SK-N-SH (cell line): ENCODE data around the gene EGLN3. TPM values are rescaled to one million over a fixed set of nuclear protein-coding genes. Genes with fewer than 3 reads are reported as not detected.
A peak's percentile ranks its signal among the peaks of the same experiment; 100 is the strongest.

ENCODE experiments used
- CTCF ChIA-PET: fragments of 300-600, 350-600 bp; formaldehyde crosslinking; extraction: SDS; loops from one replicate; lab custom pipeline; 2021; lab: Yijun Ruan, JAX
- POLR2A ChIA-PET: fragments of 350-600 bp; sonication (Branson Sonifier 250); formaldehyde crosslinking; extraction: SDS; loops from one replicate; lab custom pipeline; 2020; ENCODE audit warnings: antibody characterized with exemption, inconsistent platforms; lab: Yijun Ruan, JAX
- DNase-seq: peaks from one replicate; pipeline ENCODE4 v3.0.0; 2012
- H2AFZ ChIP-seq: fragments of 200-600 bp; sonication (generic); 2 replicates; pipeline ENCODE4 v1.8.1; 2016; ENCODE audit warnings: antibody characterized with exemption, mild to moderate bottlenecking, low read depth
- H3F3A ChIP-seq: fragments of 200-600 bp; sonication (generic); replicated peaks from 2 replicates; pipeline ENCODE3; 2016; ENCODE audit warnings: antibody characterized with exemption, mild to moderate bottlenecking; ENCODE audit not compliant: insufficient read depth
- H3K27ac ChIP-seq, 2 experiments: fragments of 200-500 bp in 1 of 2; fragments of 200-600 bp in 1 of 2; sonication (Bioruptor generic) in 1 of 2; sonication (generic), shearing (Covaris generic) in 1 of 2; 2 replicates each; pipeline versions ENCODE4 v1.5.1 to v1.6.1; 2014 to 2016; ENCODE audit warnings: low read depth in 2 of 2, inconsistent platforms in 1 of 2, low read length in 1 of 2, mild to moderate bottlenecking in 1 of 2, mixed read lengths in 1 of 2
- H3K27me3 ChIP-seq: fragments of 200-600 bp; sonication (generic), shearing (Covaris generic); 2 replicates; pipeline ENCODE4 v1.6.1; 2016; ENCODE audit warnings: mixed run types; ENCODE audit not compliant: insufficient read depth
- H3K36me3 ChIP-seq, 2 experiments: fragments of 200-500 bp in 1 of 2; fragments of 200-600 bp in 1 of 2; sonication (Bioruptor generic) in 1 of 2; sonication (generic) in 1 of 2; replicated peaks in 1 of 2; 2 replicates each; pipeline versions ENCODE3 to v1.5.1; 2014 to 2016; ENCODE audit warnings: low read length in 1 of 2, mild to moderate bottlenecking in 1 of 2; ENCODE audit not compliant: insufficient read depth in 2 of 2, control insufficient read depth in 1 of 2
- H3K4me1 ChIP-seq, 2 experiments: fragments of 200-500 bp in 1 of 2; fragments of 200-600 bp in 1 of 2; sonication (Bioruptor generic) in 1 of 2; sonication (generic), shearing (Covaris generic) in 1 of 2; 2 replicates each; pipeline versions ENCODE4 v1.5.1 to v1.6.1; 2014 to 2016; ENCODE audit warnings: low read depth in 1 of 2, low read length in 1 of 2, mixed run types in 1 of 2; ENCODE audit not compliant: insufficient read depth in 2 of 2, control insufficient read depth in 1 of 2
- H3K4me2 ChIP-seq: fragments of 200-600 bp; sonication (generic), shearing (Covaris generic); 2 replicates; pipeline ENCODE4 v1.6.1; 2017; ENCODE audit warnings: mixed run types
- H3K4me3 ChIP-seq, 2 experiments: fragments of 200-500 bp in 1 of 2; fragments of 200-600 bp in 1 of 2; sonication (Bioruptor generic) in 1 of 2; sonication (generic), shearing (Covaris generic) in 1 of 2; 2 replicates each; pipeline versions ENCODE4 v1.5.1 to v1.8.1; 2014 to 2016; ENCODE audit warnings: low read depth in 2 of 2, inconsistent platforms in 1 of 2, low read length in 1 of 2, mild to moderate bottlenecking in 1 of 2, mixed read lengths in 1 of 2, moderate library complexity in 1 of 2
- H3K79me2 ChIP-seq: fragments of 200-600 bp; sonication (generic); 2 replicates; pipeline ENCODE4 v1.8.1; 2017; ENCODE audit warnings: mild to moderate bottlenecking; ENCODE audit not compliant: insufficient read depth
- H3K9ac ChIP-seq: fragments of 200-600 bp; sonication (generic); 2 replicates; pipeline ENCODE4 v1.6.1; 2017; ENCODE audit warnings: mixed run types
- H3K9me2 ChIP-seq: fragments of 200-600 bp; sonication (generic); 2 replicates; pipeline ENCODE4 v1.6.1; 2017; ENCODE audit warnings: mixed run types
- H3K9me3 ChIP-seq: fragments of 200-600 bp; sonication (generic); 2 replicates; pipeline ENCODE4 v1.6.1; 2017; ENCODE audit warnings: mixed run types, mild to moderate bottlenecking, moderate library complexity
- H4K20me1 ChIP-seq: fragments of 200-600 bp; sonication (generic); 2 replicates; pipeline ENCODE4 v1.6.1; 2017; ENCODE audit warnings: mild to moderate bottlenecking, mixed run types; ENCODE audit not compliant: insufficient read depth
- CHD2 ChIP-seq: fragments of 150-350 bp; IDR thresholded peaks from 2 replicates; pipeline ENCODE4 v1.6.1; 2018; ENCODE audit warnings: low read length; ENCODE audit not compliant: partially characterized antibody
- ELF1 ChIP-seq: IDR thresholded peaks from 2 replicates; pipeline ENCODE4 v1.4.0; 2012
- EZH2phosphoT487 ChIP-seq: fragments of 200-600 bp; sonication (generic); IDR thresholded peaks from 2 replicates; pipeline ENCODE4 v1.6.1; 2017; ENCODE audit warnings: low read depth, mixed run types, mild to moderate bottlenecking, antibody characterized with exemption, moderate library complexity, borderline replicate concordance
- FOSL2 ChIP-seq: IDR thresholded peaks from 2 replicates; pipeline ENCODE4 v1.4.0; 2012; ENCODE audit warnings: low read depth, mild to moderate bottlenecking, moderate library complexity, borderline replicate concordance
- FOXJ3 ChIP-seq: sonication (generic); formaldehyde crosslinking; IDR thresholded peaks from 2 replicates; pipeline ENCODE4 v1.5.1; 2020; ENCODE audit warnings: mild to moderate bottlenecking, missing genetic modification reagents
- FOXM1 ChIP-seq: IDR thresholded peaks from 2 replicates; pipeline ENCODE4 v1.4.0; 2012; ENCODE audit warnings: low read depth, mild to moderate bottlenecking
- GABPA ChIP-seq: IDR thresholded peaks from 2 replicates; pipeline ENCODE4 v1.4.0; 2012; ENCODE audit warnings: low read depth, mild to moderate bottlenecking
- GATA2 ChIP-seq: sonication (generic); formaldehyde crosslinking; IDR thresholded peaks from 2 replicates; pipeline ENCODE4 v1.5.0; 2020; ENCODE audit warnings: mild to moderate bottlenecking, missing genetic modification reagents
- IRF3 ChIP-seq: fragments of 150-350 bp; IDR thresholded peaks from 2 replicates; pipeline ENCODE4 v1.6.1; 2016; ENCODE audit warnings: mild to moderate bottlenecking, low read depth, low read length
- JUND ChIP-seq: IDR thresholded peaks from 2 replicates; pipeline ENCODE4 v1.4.0; 2012
- MAX ChIP-seq: IDR thresholded peaks from 2 replicates; pipeline ENCODE4 v1.4.0; 2012; ENCODE audit warnings: low read depth
- POLR2AphosphoS5 ChIP-seq: IDR thresholded peaks from 2 replicates; pipeline ENCODE4 v1.6.1; 2012; ENCODE audit warnings: low read depth, low read length
- RAD21 ChIP-seq: IDR thresholded peaks from 2 replicates; pipeline ENCODE4 v1.6.1; 2012; ENCODE audit warnings: mild to moderate bottlenecking, low read length
- REST ChIP-seq: IDR thresholded peaks from 2 replicates; pipeline ENCODE4 v1.6.1; 2012; ENCODE audit warnings: mild to moderate bottlenecking, low read depth, low read length, moderate library complexity
- RFX5 ChIP-seq: IDR thresholded peaks from 2 replicates; pipeline ENCODE4 v1.6.1; 2012; ENCODE audit warnings: mild to moderate bottlenecking, improper control_type of control experiment, low read length
- RXRA ChIP-seq: IDR thresholded peaks from 2 replicates; pipeline ENCODE4 v1.4.0; 2012; ENCODE audit warnings: low read depth, mild to moderate bottlenecking, borderline replicate concordance
- SIN3A ChIP-seq: IDR thresholded peaks from 2 replicates; pipeline ENCODE4 v1.6.1; 2012; ENCODE audit warnings: low read depth, mild to moderate bottlenecking, low read length, moderate library complexity, borderline replicate concordance
- SMC3 ChIP-seq: IDR thresholded peaks from 2 replicates; pipeline ENCODE4 v1.6.1; 2012; ENCODE audit warnings: low read depth, low read length, improper control_type of control experiment
- TEAD4 ChIP-seq: IDR thresholded peaks from 2 replicates; pipeline ENCODE4 v1.4.0; 2012; ENCODE audit warnings: mild to moderate bottlenecking, borderline replicate concordance; ENCODE audit not compliant: insufficient read depth
- USF1 ChIP-seq: IDR thresholded peaks from 2 replicates; pipeline ENCODE4 v1.4.0; 2012; ENCODE audit warnings: low read depth, borderline replicate concordance
- YY1 ChIP-seq: IDR thresholded peaks from 2 replicates; pipeline ENCODE4 v1.4.0; 2012; ENCODE audit warnings: low read depth, mild to moderate bottlenecking
- WGBS: methylation state at CpG from one replicate; pipeline ENCODE4 v1.1.6; 2017; ENCODE audit warnings: low lambda C conversion rate; 5-methylcytosine and 5-hydroxymethylcytosine counted together
- polyA plus RNA-seq, 3 experiments: library from polyadenylated mRNA; depleted of rRNA; stranded (reverse); fragments of >200 nt; gene quantifications; 2 replicates each; pipeline ENCODE4 v1.2.3, GENCODE V29; 2012

EGLN3 gene
- polyA plus RNA-seq, 1 of the 3 experiments (the other 2 are of a cell fraction): 0.31 TPM

- TF ChIP-seq MAX (no peak), RXRA (no peak), RAD21 (no peak), FOXJ3 (CRISPR knock-in tag) (no peak), SMC3 (no peak), RFX5 (no peak), USF1 (no peak), GATA2 (CRISPR knock-in tag) (no peak), REST (no peak), ELF1 (no peak), POLR2AphosphoS5 (no peak), FOSL2 (no peak)
- no peak for DNase-seq
- Histone ChIP-seq H3K79me2 (no peaks in the 10 kb centered on the region), H2AFZ (no peak overlapping the region), H3K4me3 (no peak overlapping the region), H3K4me2 (no peak overlapping the region), H3F3A (no peaks in the 10 kb centered on the region), H3K27me3 (no peaks in the 10 kb centered on the region), H3K4me1 (peaks cover 0 to 11% of the 10 kb centered on the region in 2 experiments; a peak in 2 of 4 replicates), H3K9ac (no peak overlapping the region), H3K27ac (peak overlapping the region in 1 of 2 experiments; percentile 39; a peak in 2 of 4 replicates), H3K9me2 (no peaks in the 10 kb centered on the region), H3K9me3 (no peaks in the 10 kb centered on the region), H4K20me1 (no peaks in the 10 kb centered on the region), H3K36me3 (no peaks in the 10 kb centered on the region)
- WGBS: 66% methylated on average over 3 of the region's 3 CpGs
- ChIA-PET CTCF (interaction anchor here (0.8 to 1.1 kb wide), 3 partner anchors 17 to 174 kb away, joined by 3 read pairs; partner anchors contain the start of gene EGLN3), POLR2A (interaction anchor here (1.0 kb wide), 1 partner anchor 136 kb away, joined by 4 read pairs; no protein-coding TSS in a partner anchor)
Observed at GRCh38 chr14:33924566-33925100, 26.2 kb downstream of the EGLN3 start.

GRCh38 chr14:33922125-33922524 is 28.7 kb downstream of the EGLN3 start:
- Histone ChIP-seq H3K27me3 (no peaks in the 10 kb centered on the region), H3K4me1 (peaks cover 1 to 13% of the 10 kb centered on the region in 2 experiments; a peak in 3 of 4 replicates), H3K36me3 (no peaks in the 10 kb centered on the region), H3K9ac (no peak overlapping the region), H3K4me2 (no peak overlapping the region), H4K20me1 (no peaks in the 10 kb centered on the region), H3F3A (no peaks in the 10 kb centered on the region), H3K4me3 (no peak overlapping the region), H3K9me3 (no peaks in the 10 kb centered on the region), H3K9me2 (no peaks in the 10 kb centered on the region), H3K27ac (no peak overlapping the region), H3K79me2 (no peaks in the 10 kb centered on the region)
- CTCF ChIA-PET: interaction anchor here (1.0 kb wide), 1 partner anchor 14 kb away, joined by 3 read pairs; no protein-coding TSS in a partner anchor
- POLR2A ChIA-PET: no interaction called here
- no peak for DNase-seq
- WGBS: 81% methylated on average over 4 of the region's 4 CpGs
- TF ChIP-seq RFX5 (no peak), FOXM1 (no peak), IRF3 (no peak), JUND (no peak), GABPA (no peak), TEAD4 (no peak), GATA2 (CRISPR knock-in tag) (no peak), SIN3A (no peak), USF1 (no peak), RAD21 (no peak), CHD2 (no peak), YY1 (no peak), EZH2phosphoT487 (no peak), MAX (no peak)
- TF ChIP-seq, all 33 proteins: peak for 0
- H2AFZ ChIP-seq: no peak overlapping the region
